Testis (tissue), 3 donors: ENCODE measurements around the gene CLCN4. TPM values are rescaled to one million over a fixed set of nuclear protein-coding genes. Genes with fewer than 3 reads are reported as not detected.
A peak's percentile ranks its signal among the peaks of the same experiment; 100 is the strongest.

Experiments used
- DNase-seq: peaks from one replicate; pipeline ENCODE4 v3.0.0-alpha.2; 2019
- H3K27ac ChIP-seq, 2 donors: fragments of 200-600 bp; sonication (generic); one replicate each; pipeline ENCODE4 v1.5.1; 2019
- H3K27me3 ChIP-seq: fragments of 200-600 bp; sonication (generic); one replicate; pipeline ENCODE4 v1.5.1; 2019
- H3K36me3 ChIP-seq: fragments of 200-600 bp; sonication (generic); one replicate; pipeline ENCODE4 v1.5.1; 2017; ENCODE audit warnings: low read depth; ENCODE audit errors: missing control alignments
- H3K4me1 ChIP-seq: fragments of 200-600 bp; sonication (generic); one replicate; pipeline ENCODE4 v1.5.1; 2019
- H3K4me3 ChIP-seq, 2 donors: fragments of 200-600 bp; sonication (generic); one replicate each; pipeline ENCODE4 v1.5.1; 2017 to 2019
- H3K9me3 ChIP-seq: fragments of 200-600 bp; sonication (generic); one replicate; pipeline ENCODE4 v1.5.1; 2017
- CTCF ChIP-seq, 3 experiments: fragments of 450-650 bp in 2 of 3; fragments of 200-600 bp in 1 of 3; sonication (generic) in 1 of 3; IDR thresholded peaks; one replicate each; pipeline ENCODE4 v1.5.1; 2016 to 2019; ENCODE audit warnings: antibody characterized with exemption in 3 of 3, mild to moderate bottlenecking in 2 of 3, moderate library complexity in 1 of 3
- POLR2A ChIP-seq: fragments of 450-650 bp; IDR thresholded peaks from one replicate; pipeline ENCODE4 v1.6.1; 2017; ENCODE audit warnings: antibody characterized with exemption, mild to moderate bottlenecking, moderate library complexity
- WGBS, 2 donors: methylation state at CpG; one replicate each; pipeline ENCODE4 v1.1.5; 2018; 5-methylcytosine and 5-hydroxymethylcytosine counted together
- intact Hi-C: fragments of 100-400 bp; cut with DNase I; formaldehyde crosslinking; loops from one replicate; pipeline ENCODE4 v1.15.1; 2023; ENCODE audit warnings: low total_unique reads
- polyA plus RNA-seq: library from polyadenylated mRNA; stranded (reverse); fragments of 350-450 nt; fragmentation: Illumina TruSeq; extraction: RNeasy Lipid Tissue Mini Kit (QIAGEN cat#74804); gene quantifications from one replicate; pipeline ENCODE4 v1.2.3, GENCODE V29; 2014; ENCODE audit warnings: low read depth, low replicate concordance; ENCODE audit not compliant: insufficient read depth
- total RNA-seq, 2 donors: library from RNA; depleted of rRNA; stranded (reverse); fragments of >200 nt; gene quantifications; one replicate each; pipeline ENCODE4 v1.2.3, GENCODE V29; 2016

The CLCN4 gene
- total and polyA plus RNA-seq, 3 donors from 2014 or later: 5.1 to 11.6 (median 5.4) TPM

GRCh38 chrX:10174810-10175209 lies 18.0 kb downstream of the CLCN4 start:
- peak overlapping the region in 1 of 2 donors; percentile 33 for H3K27ac ChIP-seq
- peaks cover 4% of the 10 kb centered on the region for H3K4me1 ChIP-seq
- DNase-seq: no peak
- no peaks in the 10 kb centered on the region for H3K27me3 ChIP-seq
- no peak overlapping the region for H3K4me3 ChIP-seq
- intact Hi-C loops: no loop called here
- 65 to 73% methylated on average over 6 to 7 of the region's 7 CpGs for WGBS, 2 donors
- no peaks in the 10 kb centered on the region for H3K36me3 ChIP-seq
- TF ChIP-seq POLR2A: no peak
- no peak for TF ChIP-seq CTCF (IDR thresholded peaks at IDR 0.05)
- H3K9me3 ChIP-seq: no peaks in the 10 kb centered on the region

DNA sequence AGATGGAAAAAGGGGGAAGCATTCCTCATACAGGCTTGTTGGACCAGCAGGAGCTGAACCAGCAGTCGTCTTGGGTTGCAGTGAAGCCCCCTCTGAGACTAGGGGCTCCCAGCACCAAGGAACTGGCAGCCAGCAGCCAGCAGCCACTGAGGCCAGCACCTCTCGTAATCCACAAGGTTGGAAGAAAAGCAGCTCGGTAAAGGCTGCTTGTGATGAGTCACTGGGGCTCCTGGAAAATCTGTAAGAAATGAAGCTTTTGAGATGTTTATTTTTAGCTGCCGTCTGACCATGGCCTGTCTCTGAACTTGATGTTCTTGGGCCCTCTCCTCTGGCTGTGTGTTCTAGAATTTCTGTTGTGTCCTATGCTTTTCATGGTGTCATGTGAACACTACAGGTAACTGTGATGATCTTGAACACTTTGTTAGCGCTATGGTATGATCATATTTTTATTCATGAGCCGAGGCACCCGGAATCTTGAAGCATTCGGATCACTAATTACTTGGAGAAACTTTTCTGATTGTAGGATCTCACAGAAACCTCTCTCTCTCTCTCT lies 18.6 kb downstream of the CLCN4 start:
- Histone ChIP-seq H3K36me3 (no peaks in the 10 kb centered on the region), H3K4me1 (peaks cover 4% of the 10 kb centered on the region), H3K27me3 (no peaks in the 10 kb centered on the region), H3K27ac (peak overlapping the region in 1 of 2 donors; percentile 33), H3K4me3 (no peak overlapping the region), H3K9me3 (no peaks in the 10 kb centered on the region)
- WGBS, 2 donors: 35 to 37% methylated on average over 8 of the region's 8 CpGs
- DNase-seq: peak; percentile 46
- TF ChIP-seq POLR2A (no peak), CTCF (IDR thresholded peaks at IDR 0.05) (no peak)
- intact Hi-C loops: no loop called here

DNA sequence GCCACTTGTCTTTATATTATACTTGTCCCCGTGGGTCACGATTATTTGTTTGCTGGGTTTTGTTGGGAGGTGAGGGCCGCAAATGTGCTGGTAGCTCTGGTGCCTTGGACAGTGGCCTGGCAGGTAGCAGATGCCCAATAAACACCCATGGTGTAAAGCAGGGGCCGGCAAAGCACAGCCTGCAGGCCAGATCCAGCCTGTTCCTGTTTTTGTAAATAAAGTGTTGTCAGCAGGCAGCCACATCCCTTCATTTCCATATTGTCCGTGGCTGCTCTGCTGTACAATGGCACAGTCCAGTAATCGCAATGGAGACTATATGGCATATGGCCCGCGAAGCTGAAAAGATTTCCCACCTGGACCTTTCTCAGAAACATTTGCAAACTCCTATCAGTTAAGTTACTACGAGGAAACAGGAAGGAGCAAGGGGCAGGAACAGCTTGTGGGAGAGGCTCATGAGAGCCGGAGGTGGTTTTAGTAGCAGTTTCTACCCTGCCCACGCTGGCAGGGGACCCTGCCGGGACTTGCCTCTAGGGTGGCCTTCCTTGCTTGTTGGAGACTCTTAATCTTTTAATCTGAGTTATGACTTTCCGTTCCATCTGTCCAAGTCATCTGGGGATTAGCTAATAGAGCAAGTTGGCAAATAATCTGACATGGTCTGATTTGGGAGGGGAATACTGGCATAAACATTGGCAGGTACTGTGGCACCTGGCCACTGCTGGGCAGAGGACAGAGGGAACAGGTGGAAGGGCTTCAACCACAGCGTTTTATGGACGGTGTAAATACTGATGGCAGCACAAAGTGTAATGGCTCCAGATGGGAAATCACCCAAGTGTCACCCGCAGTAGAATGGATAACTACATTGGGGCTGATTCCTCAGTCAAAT lies 19.6 kb downstream of the CLCN4 start:
- Histone ChIP-seq H3K36me3 (no peaks in the 10 kb centered on the region), H3K27ac (peak overlapping the region in 1 of 2 donors; percentile 33), H3K9me3 (no peaks in the 10 kb centered on the region), H3K4me1 (peaks cover 4% of the 10 kb centered on the region), H3K27me3 (no peaks in the 10 kb centered on the region), H3K4me3 (no peak overlapping the region)
- 73 to 85% methylated on average over 9 to 16 of the region's 16 CpGs for WGBS, 2 donors
- no peak for DNase-seq
- intact Hi-C loops: no loop called here
- TF ChIP-seq CTCF (IDR thresholded peaks at IDR 0.05) (no peak), POLR2A (no peak)

- no peak overlapping the region for H3K4me3 ChIP-seq
- 91 to 95% methylated on average over 4 to 7 of the region's 7 CpGs for WGBS, 2 donors
- no peak for DNase-seq
- no peaks in the 10 kb centered on the region for H3K36me3 ChIP-seq
- H3K9me3 ChIP-seq: no peaks in the 10 kb centered on the region
- H3K4me1 ChIP-seq: peaks cover 4% of the 10 kb centered on the region
- intact Hi-C loops: no loop called here
- no peaks in the 10 kb centered on the region for H3K27me3 ChIP-seq
- no peak overlapping the region for H3K27ac ChIP-seq
- TF ChIP-seq CTCF (IDR thresholded peaks at IDR 0.05): no peak
- TF ChIP-seq POLR2A: no peak
These were observed 20.2 kb downstream of the CLCN4 start for GRCh38 chrX:10177004-10177396.
